ENCODE measurements around the gene OR1J4.

- TF ChIP-seq EZH2 (optimal IDR thresholded peaks at IDR 0.05; ENCODE audit: low read depth, low read length) (no peak), CTCF (IDR thresholded peaks at IDR 0.05; ENCODE audit: low read length) (no peak), EZH2phosphoT487 (IDR thresholded peaks at IDR 0.05; ENCODE audit: low read length) (no peak)
These were observed 33.9 kb downstream of the OR1J4 start, which contains the start of gene OR1N2 for GRCh38 chr9:122552812-122553211.
